ENCODE data around the gene CENPM. TPM values are rescaled to one million over a fixed set of nuclear protein-coding genes. Genes with fewer than 3 reads are reported as not detected.

Gene CENPM, protein sequence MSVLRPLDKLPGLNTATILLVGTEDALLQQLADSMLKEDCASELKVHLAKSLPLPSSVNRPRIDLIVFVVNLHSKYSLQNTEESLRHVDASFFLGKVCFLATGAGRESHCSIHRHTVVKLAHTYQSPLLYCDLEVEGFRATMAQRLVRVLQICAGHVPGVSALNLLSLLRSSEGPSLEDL
- total RNA-seq: 1.8 and 10.8 TPM in 2 replicates

DNA sequence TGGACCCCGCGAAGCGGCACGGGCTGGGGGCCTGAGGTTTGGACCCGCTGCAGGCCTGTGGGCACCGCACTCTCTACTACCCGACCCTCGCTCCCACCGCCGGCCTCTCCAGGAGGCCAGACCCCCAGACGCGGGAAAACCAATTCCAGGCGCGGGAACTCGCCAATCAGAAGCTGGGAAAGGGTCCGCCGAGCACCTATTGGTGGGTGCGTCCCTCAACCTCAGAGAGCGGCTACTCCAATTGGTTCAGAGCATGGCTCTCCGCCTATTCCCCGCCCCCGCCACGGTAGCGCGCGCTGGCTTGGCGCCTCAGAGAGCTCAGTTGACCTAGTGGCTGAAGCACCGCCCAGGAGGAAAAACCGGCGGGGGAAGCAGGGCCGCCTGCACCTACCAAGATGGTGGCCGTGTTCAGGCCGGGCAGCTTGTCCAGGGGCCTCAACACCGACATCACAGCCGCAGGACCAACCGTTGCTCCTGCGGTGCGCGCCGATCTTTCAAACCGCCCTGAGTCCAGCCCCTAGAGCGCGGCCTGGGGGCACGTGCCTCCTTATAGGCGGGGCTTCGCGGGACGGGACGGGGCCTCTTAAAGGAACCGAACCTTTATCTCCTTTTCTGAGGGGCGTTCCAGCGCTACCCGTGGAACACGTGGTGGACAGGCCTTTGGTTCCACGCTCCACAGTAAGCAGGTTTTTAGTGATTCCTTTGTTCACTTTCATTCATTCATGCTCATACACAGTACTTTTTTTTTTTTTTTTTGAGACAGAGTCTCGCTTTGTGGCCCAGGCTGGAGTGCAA is at the start of gene CENPM:
CENPM (minus strand) TSS at position 524 of the 795 bp plus-strand sequence; CDS start at position 448, 76 bp downstream.
- peak; percentile 86 for DNase-seq (ENCODE audit: low read depth)

DNA sequence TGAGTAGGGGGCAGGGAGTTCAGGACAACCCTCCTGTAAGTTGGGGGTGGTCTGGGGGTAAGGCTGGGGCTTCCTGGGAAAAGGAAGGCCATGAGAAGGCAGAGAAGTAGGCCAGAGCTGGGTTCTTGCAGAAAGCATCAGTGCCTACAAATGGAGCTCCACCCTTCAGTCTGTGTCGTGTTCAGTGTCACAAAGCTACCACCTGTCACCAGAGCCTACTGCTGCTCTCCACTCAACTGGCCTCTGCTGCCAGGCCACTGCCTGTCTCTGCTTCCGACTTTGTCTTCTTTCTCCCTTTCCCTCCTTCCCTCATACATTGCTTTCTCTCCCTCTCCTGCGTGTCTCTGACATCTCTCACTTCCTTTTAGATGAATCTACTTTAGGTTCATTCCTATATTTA is 48.3 kb upstream of the CENPM start:
- no peak for DNase-seq (ENCODE audit: low read depth)

DNA sequence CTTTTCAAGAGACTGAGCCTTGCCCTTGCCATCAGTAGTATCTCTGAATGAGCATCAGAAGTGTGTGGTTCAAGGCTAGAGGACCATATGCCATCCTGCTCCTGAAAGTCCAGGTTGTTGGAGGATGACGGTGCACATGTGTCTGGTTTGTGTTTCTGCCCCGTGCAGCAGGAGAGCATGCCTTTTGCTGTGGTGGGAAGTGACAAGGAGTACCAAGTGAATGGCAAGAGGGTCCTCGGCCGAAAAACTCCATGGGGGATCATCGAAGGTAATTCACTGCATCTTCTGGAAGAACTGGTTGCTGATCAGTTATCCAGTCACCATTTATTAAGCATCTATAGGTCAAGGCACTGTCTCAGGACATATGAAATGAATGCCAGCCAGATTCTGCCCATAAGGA is 45.5 kb upstream of the CENPM start:
- no peak for DNase-seq (ENCODE audit: low read depth)

DNA sequence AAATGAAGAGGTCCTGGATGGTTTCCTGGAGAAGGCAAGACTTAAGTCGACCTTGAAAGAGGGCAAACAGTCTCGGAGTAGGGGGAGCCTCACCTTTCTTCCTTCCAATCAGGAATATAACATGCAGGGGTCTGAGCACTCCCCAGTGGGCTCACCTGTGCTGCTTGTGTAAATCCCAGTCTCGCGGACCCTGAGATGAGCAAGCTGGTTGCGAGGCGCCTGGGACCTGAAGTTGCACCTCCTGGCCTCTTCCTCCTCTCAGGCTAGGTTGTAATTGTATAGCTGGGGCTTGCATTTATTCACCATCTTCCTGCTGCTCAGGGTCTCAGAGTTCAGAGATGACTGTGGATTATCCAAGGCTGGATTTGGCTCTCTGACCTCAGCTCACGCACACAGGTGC is 44.2 kb upstream of the CENPM start:
- no peak for DNase-seq (ENCODE audit: low read depth)

DNA sequence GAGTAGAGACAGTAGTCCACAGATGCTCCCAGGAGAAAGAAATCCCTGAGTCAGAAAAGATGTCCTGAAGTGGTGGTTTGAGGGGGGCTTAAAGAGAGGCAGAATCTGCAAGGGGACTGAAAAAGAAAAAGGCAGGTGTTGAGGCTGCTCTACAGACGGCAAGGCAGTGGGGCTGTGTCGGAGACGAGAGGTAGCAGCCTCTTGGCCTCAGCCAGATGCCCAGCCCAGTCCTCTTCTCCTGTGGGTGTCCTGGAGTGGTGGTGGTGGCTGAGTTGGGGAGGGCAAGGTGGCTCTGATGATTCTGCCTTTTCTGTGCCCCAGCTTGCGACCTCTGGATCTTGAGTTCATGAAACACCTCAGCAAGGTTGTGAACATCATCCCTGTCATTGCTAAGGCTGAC is 42.3 kb upstream of the CENPM start:
- DNase-seq (ENCODE audit: low read depth): no peak

DNA sequence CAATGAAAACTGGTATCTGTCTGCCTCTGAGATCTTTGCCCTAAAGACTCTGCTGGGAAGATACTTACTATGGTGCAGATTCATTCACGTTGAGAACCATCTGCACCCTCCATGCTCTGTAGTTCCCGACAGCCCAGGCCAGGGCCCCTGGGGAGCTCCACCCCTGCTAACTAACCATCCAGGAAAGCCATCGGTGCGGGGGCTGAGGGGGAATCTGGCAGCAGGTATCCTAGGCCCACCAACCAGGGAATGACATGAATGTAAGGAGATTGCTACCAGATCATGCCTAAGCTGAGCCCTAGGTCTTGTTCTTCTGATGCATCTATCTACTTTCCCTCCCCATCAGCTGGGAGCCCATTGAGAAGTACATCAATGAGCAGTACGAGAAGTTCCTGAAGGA is 40.3 kb upstream of the CENPM start:
- DNase-seq (ENCODE audit: low read depth): no peak

DNA sequence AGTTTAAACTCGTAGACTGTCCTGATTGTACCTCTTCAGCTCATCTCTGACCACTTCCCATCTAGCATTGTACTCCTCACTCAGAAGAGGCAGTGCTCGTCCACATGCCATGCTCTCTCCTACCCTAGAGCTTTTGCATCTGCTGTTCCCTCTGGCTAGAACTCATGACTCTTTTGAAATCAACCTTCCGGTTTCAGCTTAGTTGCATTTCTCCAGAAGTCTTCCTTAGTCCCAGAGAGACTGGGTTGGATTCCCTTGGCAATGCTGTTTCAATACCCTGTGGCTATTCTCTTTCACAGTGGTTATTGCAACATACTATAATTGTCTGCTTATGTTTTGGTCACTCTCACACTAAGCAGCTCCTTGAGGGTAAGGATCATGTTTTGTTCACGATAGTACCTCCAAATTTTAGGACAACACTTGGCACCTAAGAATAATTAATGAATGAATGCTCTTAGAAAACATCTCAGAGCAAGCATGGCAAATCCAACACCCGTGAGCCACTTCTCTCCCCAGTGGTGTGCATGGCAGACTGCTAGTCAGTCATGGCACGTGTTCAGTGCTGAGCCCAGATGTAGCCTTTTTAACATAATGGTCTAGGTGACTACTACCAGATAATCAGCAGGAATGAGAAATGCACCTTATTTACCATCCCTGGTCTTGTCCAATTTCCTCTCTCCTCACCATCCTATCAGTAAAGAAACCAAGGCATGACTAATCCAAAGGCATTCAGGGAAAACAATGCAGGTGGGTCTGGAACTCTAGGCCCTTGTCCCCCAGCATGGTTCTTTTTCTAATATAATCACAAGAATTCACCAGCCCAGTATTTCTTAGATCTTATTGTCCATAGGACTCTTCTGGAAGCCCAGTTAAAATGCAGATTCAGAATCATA is 36.8 kb upstream of the CENPM start:
- DNase-seq (ENCODE audit: low read depth): peak; percentile 25

DNA sequence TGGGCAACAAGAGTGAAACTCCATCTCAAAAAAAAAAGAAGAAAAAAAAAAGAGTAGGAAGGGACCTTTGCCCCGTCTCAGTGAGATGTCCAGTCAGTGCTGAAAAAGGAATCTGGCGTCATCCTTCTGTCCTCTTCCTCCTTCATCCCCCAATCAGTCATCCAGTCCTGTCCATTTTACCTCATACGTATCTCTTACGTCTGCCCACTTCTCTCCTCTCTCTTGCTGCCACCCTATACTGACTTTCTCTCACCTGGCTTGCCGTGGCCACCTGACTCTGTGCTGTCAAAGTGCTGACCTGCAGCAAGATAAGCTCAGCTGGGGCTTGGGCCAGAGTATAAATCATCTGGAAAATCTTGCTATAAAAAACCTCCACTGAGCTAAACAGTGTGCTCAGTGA is 35.9 kb upstream of the CENPM start:
- DNase-seq (ENCODE audit: low read depth): no peak

DNA sequence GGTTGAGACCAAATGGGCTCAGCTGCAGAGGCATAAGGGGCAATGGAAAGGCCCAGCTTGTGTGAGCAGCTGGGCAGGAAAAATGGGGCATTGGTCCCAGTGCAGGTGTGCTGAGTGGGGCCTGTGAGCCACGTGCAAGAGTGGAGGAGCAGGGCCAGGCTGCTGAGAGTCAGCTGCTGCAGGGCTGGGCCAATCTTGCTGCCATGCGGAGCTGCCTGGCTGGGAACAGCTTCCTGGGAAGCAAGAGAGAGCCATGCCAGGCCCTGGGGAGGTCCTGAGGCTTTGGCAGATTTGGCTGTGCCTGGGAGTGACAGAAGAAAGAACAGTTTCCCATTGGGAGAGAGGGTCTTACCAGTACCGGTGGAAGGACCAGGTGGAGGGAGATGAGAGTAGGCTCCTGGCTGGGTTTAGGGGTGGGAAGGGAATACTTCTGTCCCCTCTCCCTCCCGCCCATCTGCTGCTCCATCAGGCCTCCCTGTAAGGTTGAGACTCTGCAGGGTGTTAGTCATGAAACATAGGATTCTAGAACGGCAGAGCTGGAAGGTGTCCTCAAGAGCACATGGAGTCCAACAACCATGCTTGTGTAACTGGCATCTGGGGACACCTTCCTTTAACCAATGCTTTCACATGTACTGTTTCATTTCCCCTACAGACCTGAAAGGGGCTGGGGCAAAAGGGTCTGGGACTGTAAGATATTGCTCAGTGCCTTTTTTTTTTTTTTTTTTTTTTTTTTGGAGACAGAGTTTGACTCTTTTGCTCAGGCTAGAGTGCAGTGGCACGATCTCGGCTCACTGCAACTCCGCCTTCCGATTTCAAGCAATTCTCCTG is 32.7 kb upstream of the CENPM start:
- no peak for DNase-seq (ENCODE audit: low read depth)

DNA sequence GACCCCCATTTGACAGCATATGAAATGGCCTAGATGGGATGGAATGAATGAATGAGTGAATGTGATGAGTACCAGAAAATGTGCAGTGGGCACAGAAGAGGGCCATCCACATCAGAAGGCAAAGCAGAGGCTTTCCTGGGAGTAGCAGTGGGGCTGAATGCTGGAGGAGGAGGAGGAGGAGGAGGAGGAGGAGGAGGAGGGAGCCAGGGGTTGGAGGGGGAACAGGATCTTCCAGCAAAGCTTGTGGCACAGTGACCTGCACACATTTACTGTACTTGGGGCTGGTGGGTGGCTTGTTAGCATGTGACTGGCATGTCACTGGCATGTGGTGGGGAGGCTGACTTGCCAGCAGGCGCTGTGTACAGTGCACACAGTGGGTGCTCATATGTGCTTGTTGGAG is 31.8 kb upstream of the CENPM start:
- DNase-seq (ENCODE audit: low read depth): no peak

DNA sequence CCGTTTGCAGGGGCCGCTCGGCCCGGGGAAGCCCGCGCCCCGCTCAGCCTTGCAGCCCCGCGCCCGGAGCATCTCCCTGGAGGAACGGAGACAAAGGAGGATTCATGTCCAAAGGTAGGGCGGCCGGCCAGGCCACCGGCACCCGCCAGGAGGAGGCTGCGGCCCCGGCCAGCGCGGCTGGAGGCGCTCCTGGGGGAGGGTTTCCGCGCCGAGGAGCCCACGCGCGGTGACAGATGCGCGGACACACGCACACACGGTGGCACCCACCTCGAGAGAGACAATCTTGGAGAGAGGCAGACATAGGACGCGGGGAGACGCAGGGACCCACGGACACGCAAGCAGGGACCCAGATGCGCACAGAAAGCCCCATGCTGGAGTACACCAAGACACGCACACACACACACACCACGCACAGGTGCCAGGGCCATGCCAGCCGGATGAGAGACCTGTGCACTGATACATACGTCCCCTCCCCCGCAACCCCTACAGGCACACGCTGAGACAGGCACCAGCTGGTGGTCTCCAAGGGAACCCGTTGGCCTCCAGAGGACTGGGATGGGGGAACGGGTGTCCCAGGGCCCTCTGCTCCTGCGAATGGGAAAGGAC is 30.1 kb upstream of the CENPM start:
- no peak for DNase-seq (ENCODE audit: low read depth)

DNA sequence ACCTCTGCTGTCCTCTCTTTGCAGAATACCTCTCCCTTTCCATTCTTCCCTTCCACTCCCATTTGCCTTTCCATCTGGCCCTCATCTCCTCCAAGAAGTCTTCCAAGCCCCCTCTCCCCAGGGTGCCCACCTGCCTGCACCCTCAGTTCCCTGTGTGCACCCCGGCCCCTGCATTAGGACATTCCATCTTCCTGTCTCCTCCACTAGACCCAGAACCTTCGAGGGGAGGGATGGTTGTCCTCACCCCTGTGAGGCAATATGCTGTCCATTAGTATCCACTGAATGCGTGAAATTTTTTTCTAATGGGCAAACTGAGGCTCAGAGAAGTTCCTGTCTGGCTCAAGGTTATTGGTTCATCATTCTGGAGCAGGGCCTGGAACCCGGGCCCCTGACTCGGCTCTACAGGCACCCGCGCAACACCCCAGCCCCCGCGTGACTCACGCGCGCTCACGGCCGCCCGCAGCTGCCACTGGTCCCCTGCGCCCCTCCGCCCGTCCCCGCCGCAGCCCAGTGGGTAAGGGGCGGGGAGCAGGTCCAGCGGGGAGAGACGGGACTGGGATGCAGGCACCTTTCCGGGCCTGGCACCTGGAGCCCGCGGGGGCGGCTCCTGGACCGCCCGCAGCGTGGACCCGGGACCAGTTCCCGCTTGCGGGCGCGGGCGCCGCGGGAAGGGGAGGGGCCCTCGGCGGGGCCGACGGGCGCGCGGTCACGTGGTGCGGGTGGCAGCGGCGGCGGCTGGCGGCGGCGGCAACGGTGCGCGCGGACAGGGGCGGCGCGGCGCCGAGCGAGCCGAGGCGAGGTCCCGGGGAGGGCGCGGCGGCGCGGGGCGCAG is 29.3 kb upstream of the CENPM start:
- DNase-seq (ENCODE audit: low read depth): no peak

DNA sequence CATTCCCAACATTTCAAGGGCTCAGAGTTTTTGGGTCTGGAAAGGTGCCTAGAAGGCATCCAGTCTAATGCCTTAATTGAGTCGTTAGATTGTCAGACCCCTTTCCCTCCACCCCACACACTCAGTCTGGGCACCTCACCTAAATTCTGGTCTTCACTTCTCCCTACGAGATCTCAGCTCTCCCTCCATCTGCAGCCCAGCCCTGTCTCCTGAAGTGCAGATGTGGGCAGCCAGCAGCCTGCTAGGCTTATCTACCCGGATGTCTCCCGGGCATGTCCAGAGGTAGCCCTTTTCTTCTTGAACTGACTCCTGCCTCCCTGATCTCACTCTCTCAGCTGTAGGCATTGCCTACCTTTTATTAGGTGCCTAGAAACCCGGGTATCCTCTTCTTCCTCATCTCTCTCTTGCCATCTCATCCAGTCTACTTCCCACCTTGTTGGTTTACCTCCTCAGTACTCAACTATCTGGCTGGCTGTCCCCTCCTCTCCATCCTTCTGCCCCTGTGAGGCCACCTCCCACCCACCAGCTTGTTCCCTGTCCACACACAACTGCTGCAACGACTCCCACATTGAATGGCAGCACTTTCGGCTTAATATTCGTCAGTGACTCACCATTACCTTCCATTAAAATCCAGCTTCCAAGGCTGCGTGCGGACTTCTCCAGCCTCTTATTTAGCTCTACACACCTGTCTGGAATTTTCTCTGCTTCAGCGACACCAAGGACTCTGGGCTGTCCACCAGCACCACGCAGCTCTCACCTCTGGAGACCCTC is 28.5 kb upstream of the CENPM start:
- no peak for DNase-seq (ENCODE audit: low read depth)

DNA sequence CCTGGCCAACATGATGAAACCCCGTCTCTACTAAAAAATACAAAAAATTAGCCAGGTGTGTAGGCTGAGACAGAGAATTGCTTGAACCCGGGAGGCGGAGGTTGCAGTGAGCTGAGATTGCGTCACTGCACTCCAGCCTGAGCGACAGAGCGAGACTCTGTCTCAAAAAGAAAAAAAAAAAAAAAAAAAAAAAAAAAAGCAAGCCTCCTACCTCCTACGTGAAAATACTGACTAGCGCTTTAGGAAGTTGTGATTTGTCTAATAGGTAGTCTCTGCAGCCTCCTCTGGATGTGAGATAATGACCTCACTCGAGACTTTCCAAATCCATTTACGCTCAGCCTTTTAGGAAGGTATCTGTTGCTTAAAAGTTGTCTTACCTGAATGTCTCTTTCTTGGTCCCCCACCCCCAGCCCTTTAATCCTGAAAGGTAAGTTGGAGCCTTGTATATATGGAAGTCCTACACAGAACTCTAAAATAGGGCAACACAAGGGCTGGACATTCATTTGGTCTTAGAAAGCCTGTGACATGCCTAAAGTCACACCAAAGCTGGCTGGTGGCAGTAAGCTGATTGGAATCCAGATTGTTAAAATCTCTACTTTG is 27.8 kb upstream of the CENPM start:
- DNase-seq (ENCODE audit: low read depth): no peak

DNA sequence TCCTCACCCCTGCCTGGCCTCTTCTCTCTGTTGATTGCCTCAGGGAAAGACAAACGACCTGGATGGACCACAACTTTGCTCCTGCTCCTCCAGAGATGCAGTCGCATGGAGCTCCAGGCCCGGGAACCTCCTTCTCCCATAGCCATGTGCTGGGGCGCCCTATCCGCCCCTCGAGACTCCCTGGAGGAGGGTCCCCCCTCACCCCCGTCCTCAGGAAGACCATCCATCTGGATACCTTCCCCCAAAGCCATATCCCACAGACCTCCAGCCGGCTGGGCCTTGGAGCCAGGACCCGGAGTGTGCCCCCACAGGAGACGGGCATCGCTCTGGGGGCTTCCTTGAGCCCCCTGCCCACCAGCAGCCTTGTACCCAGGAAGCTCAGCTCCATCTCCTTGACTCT is 24.5 kb upstream of the CENPM start:
- no peak for DNase-seq (ENCODE audit: low read depth)

DNA sequence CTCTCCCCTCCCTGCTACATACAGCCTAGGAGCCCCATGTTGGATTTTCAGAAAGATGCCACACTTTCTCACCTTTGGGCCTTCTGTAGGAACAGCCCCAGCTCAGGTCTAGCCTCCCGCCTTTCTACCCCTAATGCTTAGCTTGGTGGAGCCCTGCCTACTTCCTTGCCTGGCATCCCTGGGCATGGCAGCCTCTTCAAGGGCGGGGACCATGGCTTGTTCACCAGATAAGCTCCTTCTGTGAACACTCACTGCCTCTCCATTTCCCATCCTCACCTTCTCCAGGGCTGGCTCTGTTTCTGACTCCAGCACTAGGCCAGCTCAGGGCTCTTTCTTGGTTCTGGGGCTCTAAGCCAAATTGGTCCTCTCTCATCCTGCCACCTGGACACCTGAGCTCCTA is 23.6 kb upstream of the CENPM start:
- DNase-seq (ENCODE audit: low read depth): no peak

DNA sequence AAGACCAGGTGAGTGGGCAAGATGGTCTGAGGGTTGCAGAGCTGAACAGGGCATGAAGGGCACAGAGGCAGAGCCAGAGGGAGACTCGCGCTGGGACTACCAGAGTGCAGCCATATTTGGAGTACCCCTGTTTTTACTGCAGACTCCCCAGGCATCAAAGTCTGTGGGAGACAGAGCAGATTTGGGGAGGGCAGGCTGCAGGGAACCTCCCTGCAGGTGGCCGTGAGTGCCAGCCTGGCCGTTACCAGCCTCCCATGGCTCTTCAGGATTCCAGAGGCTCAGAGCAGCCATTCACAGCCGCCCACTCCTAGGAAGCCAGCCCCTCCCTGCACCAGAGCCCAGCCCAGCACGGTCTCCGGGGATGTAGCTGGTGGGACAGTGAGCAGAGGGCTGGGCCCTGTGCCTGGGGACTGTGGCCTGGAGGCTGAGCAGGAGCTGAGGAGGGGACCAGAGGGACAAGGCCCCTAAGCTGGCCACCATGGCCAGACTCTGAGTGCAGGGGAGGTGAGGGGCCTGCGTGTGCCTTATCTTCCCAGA is 22.2 kb upstream of the CENPM start, which contains the start of gene SEPTIN3:
SEPTIN3 (plus strand) TSS at position 334 of the 537 bp plus-strand sequence. CDS start 2,050 bp downstream, outside the sequence.
- no peak for DNase-seq (ENCODE audit: low read depth)

DNA sequence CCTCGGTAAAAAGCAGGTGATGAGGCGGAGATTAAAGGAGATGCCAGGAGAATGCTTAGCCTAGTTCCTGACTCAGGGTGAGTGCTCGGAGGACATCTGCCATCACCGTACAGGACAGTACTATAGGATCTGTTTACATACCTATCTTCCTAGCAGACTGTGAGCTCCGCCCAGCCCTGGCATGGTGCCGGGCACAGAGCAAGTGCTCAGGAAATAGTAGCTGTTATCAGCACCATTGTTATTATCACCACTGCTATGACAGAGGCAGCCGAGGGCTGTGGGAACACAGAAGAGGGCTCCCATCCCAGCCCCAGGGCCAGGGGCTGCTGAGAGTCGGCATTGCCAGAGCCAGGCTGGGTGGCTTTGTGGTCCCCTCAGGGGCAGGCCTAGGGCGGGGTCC is 21.6 kb upstream of the CENPM start:
- DNase-seq (ENCODE audit: low read depth): no peak

All from renal cortical epithelial cell (primary cell).